ENCODE data around the gene DNAH2. TPM values are rescaled to one million over a fixed set of nuclear protein-coding genes. Genes with fewer than 3 reads are reported as not detected.

Gene DNAH2
- total and polyA plus RNA-seq, 9 of the 15 experiments (the other 6 are each of a cell fraction or from before 2014, with no cell fraction given) = 0.03 TPM; not detected in 8

DNA sequence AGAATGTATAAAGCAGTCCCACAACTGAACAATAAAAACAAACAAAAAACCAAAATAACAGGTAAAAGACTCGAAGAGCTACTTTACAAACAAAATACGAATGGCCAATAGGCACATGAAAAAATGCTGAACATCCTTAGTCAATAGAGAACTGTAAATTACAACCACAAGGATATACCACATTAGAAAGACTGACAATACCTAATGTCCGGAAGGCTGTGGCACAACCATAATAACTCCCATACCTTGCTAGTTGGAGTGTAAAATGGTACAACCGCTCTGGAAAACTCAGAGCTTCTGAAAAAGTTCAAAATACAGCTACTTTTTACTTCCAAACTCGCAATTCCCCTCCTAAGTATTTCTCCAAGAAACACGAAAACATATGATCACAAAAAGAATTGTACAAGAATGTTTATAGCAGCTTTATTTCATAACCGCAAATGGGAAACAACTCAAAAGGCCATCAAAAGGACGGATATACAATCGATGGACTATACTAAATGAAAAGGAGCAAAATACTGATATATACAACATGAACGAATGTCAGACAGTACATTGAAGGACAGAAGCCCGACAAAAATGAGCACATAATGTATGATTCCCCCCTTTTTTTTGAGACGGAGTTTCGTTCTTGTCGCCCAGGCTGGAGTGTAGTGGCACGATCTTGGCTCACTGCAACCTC is 32.6 kb upstream of the DNAH2 start (continued):
- TF ChIP-seq, protein P1, sequence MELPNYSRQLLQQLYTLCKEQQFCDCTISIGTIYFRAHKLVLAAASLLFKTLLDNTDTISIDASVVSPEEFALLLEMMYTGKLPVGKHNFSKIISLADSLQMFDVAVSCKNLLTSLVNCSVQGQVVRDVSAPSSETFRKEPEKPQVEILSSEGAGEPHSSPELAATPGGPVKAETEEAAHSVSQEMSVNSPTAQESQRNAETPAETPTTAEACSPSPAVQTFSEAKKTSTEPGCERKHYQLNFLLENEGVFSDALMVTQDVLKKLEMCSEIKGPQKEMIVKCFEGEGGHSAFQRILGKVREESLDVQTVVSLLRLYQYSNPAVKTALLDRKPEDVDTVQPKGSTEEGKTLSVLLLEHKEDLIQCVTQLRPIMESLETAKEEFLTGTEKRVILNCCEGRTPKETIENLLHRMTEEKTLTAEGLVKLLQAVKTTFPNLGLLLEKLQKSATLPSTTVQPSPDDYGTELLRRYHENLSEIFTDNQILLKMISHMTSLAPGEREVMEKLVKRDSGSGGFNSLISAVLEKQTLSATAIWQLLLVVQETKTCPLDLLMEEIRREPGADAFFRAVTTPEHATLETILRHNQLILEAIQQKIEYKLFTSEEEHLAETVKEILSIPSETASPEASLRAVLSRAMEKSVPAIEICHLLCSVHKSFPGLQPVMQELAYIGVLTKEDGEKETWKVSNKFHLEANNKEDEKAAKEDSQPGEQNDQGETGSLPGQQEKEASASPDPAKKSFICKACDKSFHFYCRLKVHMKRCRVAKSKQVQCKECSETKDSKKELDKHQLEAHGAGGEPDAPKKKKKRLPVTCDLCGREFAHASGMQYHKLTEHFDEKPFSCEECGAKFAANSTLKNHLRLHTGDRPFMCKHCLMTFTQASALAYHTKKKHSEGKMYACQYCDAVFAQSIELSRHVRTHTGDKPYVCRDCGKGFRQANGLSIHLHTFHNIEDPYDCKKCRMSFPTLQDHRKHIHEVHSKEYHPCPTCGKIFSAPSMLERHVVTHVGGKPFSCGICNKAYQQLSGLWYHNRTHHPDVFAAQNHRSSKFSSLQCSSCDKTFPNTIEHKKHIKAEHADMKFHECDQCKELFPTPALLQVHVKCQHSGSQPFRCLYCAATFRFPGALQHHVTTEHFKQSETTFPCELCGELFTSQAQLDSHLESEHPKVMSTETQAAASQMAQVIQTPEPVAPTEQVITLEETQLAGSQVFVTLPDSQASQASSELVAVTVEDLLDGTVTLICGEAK (IDR thresholded peaks at IDR 0.05) = 0 out of 2 replicates have a peak, but pooled peaks have one; percentile 32
- TF ChIP-seq, protein P1 (CRISPR knock-in tag; IDR thresholded peaks at IDR 0.05) = no peak
- TF ChIP-seq CAMTA2 (CRISPR knock-in tag; conservative IDR thresholded peaks at IDR 0.05) (no peak), RB1 (IDR thresholded peaks at IDR 0.05; ENCODE audit: low read depth) (no peak), FOXP1 (CRISPR knock-in tag; IDR thresholded peaks at IDR 0.05) (no peak), ZNF695 (CRISPR knock-in tag; IDR thresholded peaks at IDR 0.05) (no peak), MECOM (CRISPR knock-in tag; IDR thresholded peaks at IDR 0.05) (no peak), ZNF274 (IDR thresholded peaks at IDR 0.05; ENCODE audit: borderline replicate concordance, low read depth, low read length) (no peak), DNMT1 (IDR thresholded peaks at IDR 0.05) (no peak), RBBP5 (IDR thresholded peaks at IDR 0.05; ENCODE audit: borderline replicate concordance, insufficient read depth, low read length, poor library complexity, severe bottlenecking) (peak; percentile 11), YY1 (IDR thresholded peaks at IDR 0.05; ENCODE audit: borderline replicate concordance in 1 of 3, control insufficient read depth in 1 of 3, extremely low read depth in 1 of 3, insufficient read depth in 3 of 3, insufficient read length in 1 of 3, insufficient replicate concordance in 2 of 3, low read depth in 1 of 3, low read length in 2 of 3) (no peak)
- TF ChIP-seq, protein P2, sequence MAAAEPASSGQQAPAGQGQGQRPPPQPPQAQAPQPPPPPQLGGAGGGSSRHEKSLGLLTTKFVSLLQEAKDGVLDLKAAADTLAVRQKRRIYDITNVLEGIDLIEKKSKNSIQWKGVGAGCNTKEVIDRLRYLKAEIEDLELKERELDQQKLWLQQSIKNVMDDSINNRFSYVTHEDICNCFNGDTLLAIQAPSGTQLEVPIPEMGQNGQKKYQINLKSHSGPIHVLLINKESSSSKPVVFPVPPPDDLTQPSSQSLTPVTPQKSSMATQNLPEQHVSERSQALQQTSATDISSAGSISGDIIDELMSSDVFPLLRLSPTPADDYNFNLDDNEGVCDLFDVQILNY (CRISPR knock-in tag; IDR thresholded peaks at IDR 0.05) = no peak
- TF ChIP-seq, protein P3, sequence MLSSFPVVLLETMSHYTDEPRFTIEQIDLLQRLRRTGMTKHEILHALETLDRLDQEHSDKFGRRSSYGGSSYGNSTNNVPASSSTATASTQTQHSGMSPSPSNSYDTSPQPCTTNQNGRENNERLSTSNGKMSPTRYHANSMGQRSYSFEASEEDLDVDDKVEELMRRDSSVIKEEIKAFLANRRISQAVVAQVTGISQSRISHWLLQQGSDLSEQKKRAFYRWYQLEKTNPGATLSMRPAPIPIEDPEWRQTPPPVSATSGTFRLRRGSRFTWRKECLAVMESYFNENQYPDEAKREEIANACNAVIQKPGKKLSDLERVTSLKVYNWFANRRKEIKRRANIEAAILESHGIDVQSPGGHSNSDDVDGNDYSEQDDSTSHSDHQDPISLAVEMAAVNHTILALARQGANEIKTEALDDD (IDR thresholded peaks at IDR 0.05) = no peak

Data from K562 (cell line).